Urinary bladder (tissue), 4 donors: ENCODE data around the gene NDUFS3. TPM values are rescaled to one million over a fixed set of nuclear protein-coding genes. Genes with fewer than 3 reads are reported as not detected.

Source experiments
- DNase-seq: peaks from one replicate; pipeline ENCODE4 v3.0.0-alpha.2; 2015; ENCODE audit errors: extremely low spot score
- H3K27ac ChIP-seq: one replicate; pipeline ENCODE4 v1.5.1; 2013; ENCODE audit warnings: low read depth, mild to moderate bottlenecking, moderate library complexity
- H3K36me3 ChIP-seq: one replicate; pipeline ENCODE4 v1.6.1; 2013; ENCODE audit warnings: mild to moderate bottlenecking, moderate library complexity; ENCODE audit not compliant: insufficient read depth
- H3K4me1 ChIP-seq: one replicate; pipeline ENCODE4 v1.6.1; 2013; ENCODE audit warnings: mild to moderate bottlenecking, moderate library complexity; ENCODE audit not compliant: insufficient read depth
- H3K4me3 ChIP-seq: one replicate; pipeline ENCODE4 v1.5.1; 2013; ENCODE audit warnings: low read depth, low read length
- WGBS: extraction: QIAGEN DNeasy Blood & Tissue Kit; methylation state at CpG from one replicate; pipeline ENCODE4 v1.1.7; 2013; 5-methylcytosine and 5-hydroxymethylcytosine counted together
- polyA plus RNA-seq: library from polyadenylated mRNA; stranded (reverse); fragments of 200-250 nt; gene quantifications from one replicate; pipeline ENCODE4 v1.2.3, GENCODE V29; 2013
- small RNA-seq: library from RNA; depleted of rRNA; stranded (forward); fragments of <200 nt; gene quantifications from one replicate; pipeline ENCODE3, GENCODE V24; 2014
- total RNA-seq: library from RNA; depleted of rRNA; stranded (reverse); fragments of >200 nt; gene quantifications from one replicate; pipeline ENCODE4 v1.2.3, GENCODE V29; 2014
- donor health status: healthy with polysubstance abuse.
- donor health status: healthy.

The NDUFS3 gene
- total and polyA plus RNA-seq, 2 donors = 40.0 to 107 TPM

GRCh38 chr11:47609675-47610074 is 30.8 kb downstream of the NDUFS3 start:
- WGBS = 87% methylated on average over 3 of the region's 3 CpGs
- Histone ChIP-seq H3K4me3 (no peak overlapping the region), H3K27ac (no peak overlapping the region), H3K36me3 (peaks cover 2% of the 10 kb centered on the region), H3K4me1 (no peaks in the 10 kb centered on the region)
- DNase-seq = no peak

- 79% methylated on average over 6 of the region's 6 CpGs for WGBS
- no peak overlapping the region for H3K4me3 ChIP-seq
- H3K27ac ChIP-seq = no peak overlapping the region
- DNase-seq = no peak
- no peaks in the 10 kb centered on the region for H3K4me1 ChIP-seq
- H3K36me3 ChIP-seq = peaks cover 2% of the 10 kb centered on the region
Observed at GRCh38 chr11:47611348-47611794, 32.5 kb downstream of the NDUFS3 start.

- H3K4me3 ChIP-seq = no peak overlapping the region
- H3K27ac ChIP-seq = no peak overlapping the region
- H3K36me3 ChIP-seq = no peaks in the 10 kb centered on the region
- H3K4me1 ChIP-seq = no peaks in the 10 kb centered on the region
- no peak for DNase-seq
Observed at GRCh38 chr11:47615249-47615648, 36.4 kb downstream of the NDUFS3 start.

GRCh38 chr11:47616726-47617416 is 38.0 kb downstream of the NDUFS3 start:
- Histone ChIP-seq H3K27ac (no peak overlapping the region), H3K4me3 (no peak overlapping the region), H3K4me1 (no peaks in the 10 kb centered on the region), H3K36me3 (peaks cover 2% of the 10 kb centered on the region)
- WGBS = 88% methylated on average over 10 of the region's 10 CpGs
- no peak for DNase-seq

GRCh38 chr11:47617417-47617809 is 38.5 kb downstream of the NDUFS3 start:
- no peak for DNase-seq
- Histone ChIP-seq H3K27ac (no peak overlapping the region), H3K36me3 (peaks cover 2% of the 10 kb centered on the region), H3K4me1 (no peaks in the 10 kb centered on the region), H3K4me3 (no peak overlapping the region)
- WGBS = 47% methylated on average over 3 of the region's 3 CpGs

GRCh38 chr11:47620836-47621378 is 42.0 kb downstream of the NDUFS3 start:
- 90% methylated on average over 2 of the region's 2 CpGs for WGBS
- Histone ChIP-seq H3K36me3 (peaks cover 4% of the 10 kb centered on the region), H3K4me1 (no peaks in the 10 kb centered on the region), H3K4me3 (no peak overlapping the region), H3K27ac (no peak overlapping the region)
- no peak for DNase-seq

- no peak for DNase-seq
- peaks cover 12% of the 10 kb centered on the region for H3K36me3 ChIP-seq
- H3K4me1 ChIP-seq = no peaks in the 10 kb centered on the region
- over 99% methylated on average over 8 of the region's 8 CpGs for WGBS
- no peak overlapping the region for H3K27ac ChIP-seq
- no peak overlapping the region for H3K4me3 ChIP-seq
Observed at GRCh38 chr11:47626234-47626633, 47.4 kb downstream of the NDUFS3 start.

GRCh38 chr11:47628026-47628425 is 49.2 kb downstream of the NDUFS3 start:
- no peak overlapping the region for H3K27ac ChIP-seq
- 64% methylated on average over 4 of the region's 4 CpGs for WGBS
- DNase-seq = no peak
- no peaks in the 10 kb centered on the region for H3K4me1 ChIP-seq
- peaks cover 11% of the 10 kb centered on the region for H3K36me3 ChIP-seq
- H3K4me3 ChIP-seq = no peak overlapping the region

- Histone ChIP-seq H3K36me3 (peaks cover 6% of the 10 kb centered on the region), H3K27ac (no peak overlapping the region), H3K4me1 (no peaks in the 10 kb centered on the region), H3K4me3 (no peak overlapping the region)
- DNase-seq = no peak
- 71% methylated on average over 5 of the region's 5 CpGs for WGBS
Observed at GRCh38 chr11:47631473-47631872, 52.6 kb downstream of the NDUFS3 start.

Small RNAs within 50 kb of the gene (small RNA-seq; reads per million reads assigned to genes)
- not detected for gene RN7SL652P
- gene RNU5E-10P = not detected

Other genes with a start within 250 kb of the NDUFS3 start
- not detected for gene MYBPC3, start 226.4 kb upstream of the NDUFS3 start, total RNA-seq
- 0.03 TPM for gene MYBPC3, start 226.4 kb upstream of the NDUFS3 start, polyA plus RNA-seq
- 5.2 TPM for gene SPI1, start 200.5 kb upstream of the NDUFS3 start, total RNA-seq
- gene SPI1, start 200.5 kb upstream of the NDUFS3 start, polyA plus RNA-seq = 21.0 TPM
- gene SLC39A13, start 170.5 kb upstream of the NDUFS3 start, total RNA-seq = 30.3 TPM
- gene SLC39A13, start 170.5 kb upstream of the NDUFS3 start, polyA plus RNA-seq = 73.9 TPM
- 60.1 TPM for gene PSMC3, start 152.6 kb upstream of the NDUFS3 start, total RNA-seq
- 177 TPM for gene PSMC3, start 152.6 kb upstream of the NDUFS3 start, polyA plus RNA-seq
- 3.0 TPM for gene RAPSN, start 129.9 kb upstream of the NDUFS3 start, total RNA-seq
- 0.05 TPM for gene RAPSN, start 129.9 kb upstream of the NDUFS3 start, polyA plus RNA-seq
- gene CELF1, start 25.9 kb upstream of the NDUFS3 start, total RNA-seq = 125 TPM
- gene CELF1, start 25.9 kb upstream of the NDUFS3 start, polyA plus RNA-seq = 35.2 TPM
- 25.1 TPM for gene PTPMT1, start 13.5 kb upstream of the NDUFS3 start, total RNA-seq
- gene PTPMT1, start 13.5 kb upstream of the NDUFS3 start, polyA plus RNA-seq = 58.8 TPM
- gene KBTBD4, start 104 bp upstream of the NDUFS3 start, total RNA-seq = 15.4 TPM
- gene KBTBD4, start 104 bp upstream of the NDUFS3 start, polyA plus RNA-seq = 24.1 TPM
- 0.32 TPM for gene FAM180B, start 7.6 kb downstream of the NDUFS3 start, total RNA-seq
- 0.10 TPM for gene FAM180B, start 7.6 kb downstream of the NDUFS3 start, polyA plus RNA-seq
- 3.5 TPM for gene C1QTNF4, start 15.3 kb downstream of the NDUFS3 start, total RNA-seq
- 7.1 TPM for gene C1QTNF4, start 15.3 kb downstream of the NDUFS3 start, polyA plus RNA-seq
- 47.6 TPM for gene MTCH2, start 63.5 kb downstream of the NDUFS3 start, total RNA-seq
- gene MTCH2, start 63.5 kb downstream of the NDUFS3 start, polyA plus RNA-seq = 49.5 TPM
- gene AGBL2, start 136.3 kb downstream of the NDUFS3 start, total RNA-seq = 3.5 TPM
- gene AGBL2, start 136.3 kb downstream of the NDUFS3 start, polyA plus RNA-seq = 1.6 TPM
- gene FNBP4, start 188.3 kb downstream of the NDUFS3 start, total RNA-seq = 218 TPM
- gene FNBP4, start 188.3 kb downstream of the NDUFS3 start, polyA plus RNA-seq = 56.6 TPM